ENCODE results near the gene SMOC2. TPM values are rescaled to one million over a fixed set of nuclear protein-coding genes. Genes with fewer than 3 reads are reported as not detected.

SMOC2 gene
- total RNA-seq, 1 donor from 2014 or later = not detected

- TF ChIP-seq CTCF (IDR thresholded peaks at IDR 0.05; ENCODE audit: unreplicated experiment) = no peak
- Mint-ChIP-seq H3K4me3 (ENCODE audit: unreplicated experiment) (no peak overlapping the region), H3K27me3 (ENCODE audit: unreplicated experiment) (peaks cover 6% of the 10 kb centered on the region), H3K9me3 (ENCODE audit: unreplicated experiment) (no peaks in the 10 kb centered on the region), H3K36me3 (ENCODE audit: low read depth, unreplicated experiment) (no peaks in the 10 kb centered on the region), H3K4me1 (ENCODE audit: unreplicated experiment) (peaks cover 6% of the 10 kb centered on the region), H3K27ac (ENCODE audit: unreplicated experiment) (no peak overlapping the region)
- DNase-seq (ENCODE audit: low spot score) = no peak
Measured at GRCh38 chr6:168527451-168528210, 86.6 kb downstream of the SMOC2 start.

GRCh38 chr6:168528474-168529095 is 87.6 kb downstream of the SMOC2 start:
- Mint-ChIP-seq H3K27me3 (ENCODE audit: unreplicated experiment) (peaks cover 6% of the 10 kb centered on the region), H3K4me3 (ENCODE audit: unreplicated experiment) (no peak overlapping the region), H3K4me1 (ENCODE audit: unreplicated experiment) (peaks cover 12% of the 10 kb centered on the region), H3K36me3 (ENCODE audit: low read depth, unreplicated experiment) (no peaks in the 10 kb centered on the region), H3K9me3 (ENCODE audit: unreplicated experiment) (no peaks in the 10 kb centered on the region), H3K27ac (ENCODE audit: unreplicated experiment) (no peak overlapping the region)
- no peak for DNase-seq (ENCODE audit: low spot score)
- no peak for TF ChIP-seq CTCF (IDR thresholded peaks at IDR 0.05; ENCODE audit: unreplicated experiment)

GRCh38 chr6:168529214-168529613 is 88.2 kb downstream of the SMOC2 start:
- no peak overlapping the region for H3K4me3 Mint-ChIP-seq (ENCODE audit: unreplicated experiment)
- TF ChIP-seq CTCF (IDR thresholded peaks at IDR 0.05; ENCODE audit: unreplicated experiment) = no peak
- no peak for DNase-seq (ENCODE audit: low spot score)
- H3K4me1 Mint-ChIP-seq (ENCODE audit: unreplicated experiment) = peaks cover 12% of the 10 kb centered on the region
- H3K27ac Mint-ChIP-seq (ENCODE audit: unreplicated experiment) = no peak overlapping the region
- no peaks in the 10 kb centered on the region for H3K9me3 Mint-ChIP-seq (ENCODE audit: unreplicated experiment)
- peaks cover 6% of the 10 kb centered on the region for H3K27me3 Mint-ChIP-seq (ENCODE audit: unreplicated experiment)
- H3K36me3 Mint-ChIP-seq (ENCODE audit: low read depth, unreplicated experiment) = no peaks in the 10 kb centered on the region

GRCh38 chr6:168530653-168531071 is 89.7 kb downstream of the SMOC2 start:
- peak; percentile 27 for TF ChIP-seq CTCF (IDR thresholded peaks at IDR 0.05; ENCODE audit: unreplicated experiment)
- Mint-ChIP-seq H3K9me3 (ENCODE audit: unreplicated experiment) (no peaks in the 10 kb centered on the region), H3K27ac (ENCODE audit: unreplicated experiment) (no peak overlapping the region), H3K4me1 (ENCODE audit: unreplicated experiment) (peaks cover 9% of the 10 kb centered on the region), H3K27me3 (ENCODE audit: unreplicated experiment) (peaks cover 8% of the 10 kb centered on the region), H3K4me3 (ENCODE audit: unreplicated experiment) (no peak overlapping the region), H3K36me3 (ENCODE audit: low read depth, unreplicated experiment) (no peaks in the 10 kb centered on the region)
- DNase-seq (ENCODE audit: low spot score) = no peak

GRCh38 chr6:168532070-168532469 is 91.1 kb downstream of the SMOC2 start:
- DNase-seq (ENCODE audit: low spot score) = no peak
- peaks cover 6% of the 10 kb centered on the region for H3K4me1 Mint-ChIP-seq (ENCODE audit: unreplicated experiment)
- no peak overlapping the region for H3K27ac Mint-ChIP-seq (ENCODE audit: unreplicated experiment)
- no peak for TF ChIP-seq CTCF (IDR thresholded peaks at IDR 0.05; ENCODE audit: unreplicated experiment)
- H3K4me3 Mint-ChIP-seq (ENCODE audit: unreplicated experiment) = no peak overlapping the region
- peaks cover 6% of the 10 kb centered on the region for H3K27me3 Mint-ChIP-seq (ENCODE audit: unreplicated experiment)
- H3K9me3 Mint-ChIP-seq (ENCODE audit: unreplicated experiment) = no peaks in the 10 kb centered on the region
- H3K36me3 Mint-ChIP-seq (ENCODE audit: low read depth, unreplicated experiment) = no peaks in the 10 kb centered on the region
